ENCODE results near the gene ENPP6. TPM values are rescaled to one million over a fixed set of nuclear protein-coding genes. Genes with fewer than 3 reads are reported as not detected.
"Not testable (repeated sequence)": the region's sequence is repeated elsewhere in the genome, so short reads cannot be mapped to it uniquely, and the experiment has no call there.

ENPP6 gene
- total RNA-seq, 1 experiment from 2014 or later, result not detected

GRCh38 chr4:184216515-184216914, 1.2 kb downstream of the ENPP6 start:
- DNase-seq (ENCODE audit: unreplicated experiment), result no peak
- no TSS peak for BruUV-seq (replicated peaks)
- no peaks in the 10 kb centered on the region for H3K36me3 Mint-ChIP-seq (ENCODE audit: insufficient read depth, unreplicated experiment)
- H3K9me3 Mint-ChIP-seq (ENCODE audit: unreplicated experiment), result no peaks in the 10 kb centered on the region
- no peak overlapping the region for H3K27ac Mint-ChIP-seq (ENCODE audit: low read depth, unreplicated experiment)
- CTCF ChIA-PET, result interaction anchor here (1.5 kb wide), 1 partner anchor 13 kb away, joined by 5 read pairs; no protein-coding TSS in a partner anchor
- H3K27me3 Mint-ChIP-seq (ENCODE audit: insufficient read depth, unreplicated experiment), result peaks cover 24% of the 10 kb centered on the region
- POLR2A ChIA-PET, result no interaction called here
- no peak overlapping the region for H3K4me3 Mint-ChIP-seq (ENCODE audit: unreplicated experiment)
- intact Hi-C loops (cut with micrococcal nuclease), result no loop called here
- no peak for TF ChIP-seq CTCF (IDR thresholded peaks at IDR 0.05; ENCODE audit: unreplicated experiment)
- H3K4me1 Mint-ChIP-seq (ENCODE audit: insufficient read depth, unreplicated experiment), result no peaks in the 10 kb centered on the region

- ChIA-PET CTCF (interaction anchor here (1.5 kb wide), 1 partner anchor 14 kb away, joined by 5 read pairs; no protein-coding TSS in a partner anchor), POLR2A (no interaction called here)
- H3K4me1 Mint-ChIP-seq (ENCODE audit: insufficient read depth, unreplicated experiment), result no peaks in the 10 kb centered on the region
- no peaks in the 10 kb centered on the region for H3K9me3 Mint-ChIP-seq (ENCODE audit: unreplicated experiment)
- intact Hi-C loops (cut with micrococcal nuclease), result no loop called here
- no peaks in the 10 kb centered on the region for H3K36me3 Mint-ChIP-seq (ENCODE audit: insufficient read depth, unreplicated experiment)
- no peak overlapping the region for H3K4me3 Mint-ChIP-seq (ENCODE audit: unreplicated experiment)
- no peak for DNase-seq (ENCODE audit: unreplicated experiment)
- no peak overlapping the region for H3K27ac Mint-ChIP-seq (ENCODE audit: low read depth, unreplicated experiment)
- no TSS peak for BruUV-seq (replicated peaks)
- H3K27me3 Mint-ChIP-seq (ENCODE audit: insufficient read depth, unreplicated experiment), result peaks cover 24% of the 10 kb centered on the region
- TF ChIP-seq CTCF (IDR thresholded peaks at IDR 0.05; ENCODE audit: unreplicated experiment), result no peak
These were observed 1.9 kb downstream of the ENPP6 start for GRCh38 chr4:184215709-184216328.

GRCh38 chr4:184214931-184215330, 2.7 kb downstream of the ENPP6 start:
- POLR2A ChIA-PET, result interaction anchor here (0.6 kb wide), 1 partner anchor 9 kb away, joined by 3 read pairs; no protein-coding TSS in a partner anchor
- Mint-ChIP-seq H3K27me3 (ENCODE audit: insufficient read depth, unreplicated experiment) (peaks cover 21% of the 10 kb centered on the region), H3K9me3 (ENCODE audit: unreplicated experiment) (no peaks in the 10 kb centered on the region), H3K36me3 (ENCODE audit: insufficient read depth, unreplicated experiment) (no peaks in the 10 kb centered on the region), H3K27ac (ENCODE audit: low read depth, unreplicated experiment) (no peak overlapping the region), H3K4me3 (ENCODE audit: unreplicated experiment) (no peak overlapping the region), H3K4me1 (ENCODE audit: insufficient read depth, unreplicated experiment) (no peaks in the 10 kb centered on the region)
- no TSS peak for BruUV-seq (replicated peaks)
- no peak for TF ChIP-seq CTCF (IDR thresholded peaks at IDR 0.05; ENCODE audit: unreplicated experiment)
- intact Hi-C loops (cut with micrococcal nuclease), result no loop called here
- CTCF ChIA-PET, result no interaction called here
- no peak for DNase-seq (ENCODE audit: unreplicated experiment)

GRCh38 chr4:184207734-184208607, 9.7 kb downstream of the ENPP6 start:
- BruUV-seq (replicated peaks); DNase-seq (ENCODE audit: unreplicated experiment); H3K27me3 Mint-ChIP-seq (ENCODE audit: insufficient read depth, unreplicated experiment); H3K9me3 Mint-ChIP-seq (ENCODE audit: unreplicated experiment); H3K4me3 Mint-ChIP-seq (ENCODE audit: unreplicated experiment); CTCF ChIA-PET; H3K36me3 Mint-ChIP-seq (ENCODE audit: insufficient read depth, unreplicated experiment); POLR2A ChIA-PET; H3K4me1 Mint-ChIP-seq (ENCODE audit: insufficient read depth, unreplicated experiment); H3K27ac Mint-ChIP-seq (ENCODE audit: low read depth, unreplicated experiment); intact Hi-C loops (cut with micrococcal nuclease): not testable (repeated sequence)

Measured in MCF 10A (cell line).